H1 (cell line): Measurements from ENCODE around the gene RASD2. TPM values are rescaled to one million over a fixed set of nuclear protein-coding genes. Genes with fewer than 3 reads are reported as not detected.

Experiments
- CTCF ChIA-PET: fragments of 300-600 bp; sonication (Branson Sonifier 250); formaldehyde crosslinking; loops from one replicate; lab custom pipeline; 2021; ENCODE audit not compliant: partially characterized antibody; lab: Charles Lee
- POLR2A ChIA-PET: fragments of 300-600 bp; sonication (Branson Sonifier 250); formaldehyde crosslinking; loops from one replicate; lab custom pipeline; 2021; ENCODE audit warnings: inconsistent platforms; ENCODE audit not compliant: partially characterized antibody; lab: Charles Lee
- DNase-seq, 2 experiments: peaks; one replicate each; pipeline versions ENCODE4 v3.0.0 to v3.0.0-alpha.2; 2010 to 2022; ENCODE audit warnings: low spot score in 2 of 2, low read depth in 1 of 2, mixed read lengths in 1 of 2
- FAIRE-seq: peaks from 2 replicates; lab custom pipeline; 2011; peaks lifted over from hg19 to GRCh38; lab: Jason Lieb, UNC
- H2AFZ ChIP-seq: 2 replicates; pipeline ENCODE4 v1.8.1; 2012; ENCODE audit warnings: low read length, inconsistent platforms
- H2AK5ac ChIP-seq: 2 replicates; pipeline ENCODE4 v1.6.1; 2013; ENCODE audit warnings: low read depth, low read length
- H2BK120ac ChIP-seq: replicated peaks from 2 replicates; pipeline ENCODE3; 2013; ENCODE audit warnings: low read depth, low read length, inconsistent platforms
- H2BK12ac ChIP-seq: 2 replicates; pipeline ENCODE4 v1.6.1; 2013; ENCODE audit warnings: low read depth, low read length
- H2BK15ac ChIP-seq: 2 replicates; pipeline ENCODE4 v1.6.1; 2013; ENCODE audit warnings: low read length
- H2BK20ac ChIP-seq: 2 replicates; pipeline ENCODE4 v1.6.1; 2013; ENCODE audit warnings: low read length
- H2BK5ac ChIP-seq: 2 replicates; pipeline ENCODE4 v1.6.1; 2013; ENCODE audit warnings: low read depth, low read length
- H3K14ac ChIP-seq: 2 replicates; pipeline ENCODE4 v1.6.1; 2013; ENCODE audit warnings: inconsistent platforms; ENCODE audit not compliant: insufficient read length
- H3K18ac ChIP-seq: 2 replicates; pipeline ENCODE4 v1.6.1; 2013; ENCODE audit warnings: low read length; ENCODE audit errors: extremely low read depth
- H3K23ac ChIP-seq: 2 replicates; pipeline ENCODE4 v1.6.1; 2013; ENCODE audit warnings: inconsistent platforms; ENCODE audit not compliant: insufficient read length
- H3K23me2 ChIP-seq: 2 replicates; pipeline ENCODE4 v1.6.1; 2013; ENCODE audit warnings: low read depth, low read length
- H3K27ac ChIP-seq: 2 replicates; pipeline ENCODE4 v1.6.1; 2011; ENCODE audit warnings: low read depth, low read length, inconsistent platforms
- H3K27me3 ChIP-seq, 4 experiments: replicated peaks in 1 of 4; 1 replicate in 1 of 4; 2 replicates in 3 of 4; pipeline versions ENCODE4 v1.6.1 to v1.8.1; 2011 to 2013; ENCODE audit warnings: low read length in 3 of 4, mild to moderate bottlenecking in 3 of 4, inconsistent platforms in 2 of 4, mixed read lengths in 2 of 4, moderate library complexity in 1 of 4; ENCODE audit not compliant: control insufficient read depth in 3 of 4, insufficient read depth in 3 of 4; ENCODE audit errors: extremely low read depth in 1 of 4
- H3K36me3 ChIP-seq, 4 experiments: 2 replicates each; pipeline versions ENCODE4 v1.6.1 to v1.8.1; 2011 to 2013; ENCODE audit warnings: mild to moderate bottlenecking in 4 of 4, low read length in 3 of 4, moderate library complexity in 2 of 4, control low read depth in 1 of 4, inconsistent platforms in 1 of 4; ENCODE audit not compliant: insufficient read depth in 4 of 4, control insufficient read depth in 2 of 4
- H3K4ac ChIP-seq: replicated peaks from 2 replicates; pipeline ENCODE3; 2013; ENCODE audit warnings: low read length, low read depth, mixed read lengths, inconsistent platforms; ENCODE audit not compliant: insufficient read length
- H3K4me1 ChIP-seq, 4 experiments: replicated peaks in 1 of 4; 1 replicate in 1 of 4; 2 replicates in 3 of 4; pipeline versions ENCODE4 v1.6.1 to v1.8.1; 2011 to 2013; ENCODE audit warnings: low read length in 3 of 4, inconsistent platforms in 2 of 4, mixed read lengths in 1 of 4; ENCODE audit not compliant: insufficient read depth in 4 of 4, control insufficient read depth in 3 of 4
- H3K4me2 ChIP-seq, 2 experiments: 2 replicates each; pipeline versions ENCODE4 v1.6.1 to v1.8.1; 2011 to 2013; ENCODE audit warnings: low read depth in 2 of 2, low read length in 2 of 2, control low read depth in 1 of 2, inconsistent platforms in 1 of 2, mild to moderate bottlenecking in 1 of 2; ENCODE audit not compliant: insufficient read depth in 1 of 2
- H3K4me3 ChIP-seq, 4 experiments: fragments of 200-600, 300-600 bp in 1 of 4; sonication (generic), shearing (Covaris generic), sonication (Bioruptor Twin) in 1 of 4; 2 replicates each; pipeline versions ENCODE4 v1.5.1 to v1.8.1; 2011 to 2016; ENCODE audit warnings: low read length in 4 of 4, low read depth in 3 of 4, control low read depth in 2 of 4, inconsistent platforms in 2 of 4, mild to moderate bottlenecking in 2 of 4, mixed read lengths in 1 of 4, moderate library complexity in 1 of 4; ENCODE audit not compliant: insufficient read depth in 2 of 4; ENCODE audit errors: extremely low read depth in 1 of 4
- H3K56ac ChIP-seq: replicated peaks from 2 replicates; pipeline ENCODE3; 2013; ENCODE audit warnings: low read depth, mild to moderate bottlenecking, mixed read lengths, low read length, inconsistent platforms; ENCODE audit not compliant: insufficient read length
- H3K79me1 ChIP-seq: 2 replicates; pipeline ENCODE4 v1.6.1; 2013; ENCODE audit warnings: low read depth, low read length, control low read depth
- H3K79me2 ChIP-seq, 2 experiments: 2 replicates each; pipeline versions ENCODE4 v1.6.1 to v1.8.1; 2012 to 2013; ENCODE audit warnings: low read length in 2 of 2, mild to moderate bottlenecking in 2 of 2, inconsistent platforms in 1 of 2; ENCODE audit not compliant: insufficient read depth in 2 of 2, control insufficient read depth in 1 of 2
- H3K9ac ChIP-seq, 4 experiments: replicated peaks in 1 of 4; 1 replicate in 1 of 4; 2 replicates in 3 of 4; pipeline versions ENCODE4 v1.6.1 to v1.8.1; 2011 to 2013; ENCODE audit warnings: low read depth in 3 of 4, low read length in 3 of 4, control low read depth in 2 of 4, mild to moderate bottlenecking in 2 of 4, moderate library complexity in 2 of 4, inconsistent platforms in 1 of 4; ENCODE audit errors: extremely low read depth in 1 of 4
- H3K9me3 ChIP-seq, 2 experiments: 2 replicates each; pipeline versions ENCODE4 v1.6.1 to v1.8.1; 2012 to 2013; ENCODE audit warnings: mild to moderate bottlenecking in 2 of 2, moderate library complexity in 2 of 2, control low read depth in 1 of 2, inconsistent platforms in 1 of 2, low read depth in 1 of 2, low read length in 1 of 2, mixed read lengths in 1 of 2; ENCODE audit not compliant: insufficient read depth in 2 of 2
- H4K20me1 ChIP-seq, 2 experiments: replicated peaks in 1 of 2; 2 replicates each; pipeline versions ENCODE3 to v1.8.1; 2011 to 2013; ENCODE audit warnings: inconsistent platforms in 2 of 2, low read length in 2 of 2, mild to moderate bottlenecking in 1 of 2; ENCODE audit not compliant: insufficient read depth in 2 of 2, control insufficient read depth in 1 of 2
- H4K5ac ChIP-seq: 2 replicates; pipeline ENCODE4 v1.6.1; 2013; ENCODE audit warnings: low read length, low read depth, mixed read lengths, inconsistent platforms; ENCODE audit not compliant: insufficient read length
- H4K8ac ChIP-seq: 2 replicates; pipeline ENCODE4 v1.8.0; 2013; ENCODE audit warnings: mild to moderate bottlenecking, moderate library complexity, low read length, inconsistent platforms; ENCODE audit not compliant: insufficient read depth; ENCODE audit errors: extremely low read depth
- H4K91ac ChIP-seq: replicated peaks from 2 replicates; pipeline ENCODE3; 2013; ENCODE audit warnings: low read length, mixed read lengths, inconsistent platforms; ENCODE audit not compliant: insufficient read length
- ATF3 ChIP-seq: IDR thresholded peaks from 2 replicates; pipeline ENCODE4 v1.6.1; 2011; ENCODE audit warnings: low read depth, mild to moderate bottlenecking, low read length; ENCODE audit not compliant: insufficient read depth
- GTF2F1 ChIP-seq: IDR thresholded peaks from 2 replicates; pipeline ENCODE4 v1.6.1; 2012; ENCODE audit warnings: low read depth, low read length, improper control_type of control experiment, borderline replicate concordance
- WGBS, 2 experiments: shearing (Covaris generic) in 1 of 2; methylation state at CpG; one replicate each; pipeline versions ENCODE4 v1.1.6 to v1.1.7; 2013 to 2015; ENCODE audit warnings: low lambda C conversion rate in 2 of 2, mixed read lengths in 2 of 2, inconsistent platforms in 1 of 2, low coverage in 1 of 2, missing lambda C conversion rate in 1 of 2; ENCODE audit not compliant: insufficient replicate concordance in 2 of 2, insufficient coverage in 1 of 2, insufficient read length in 1 of 2; ENCODE audit errors: extremely low coverage in 1 of 2, missing lambda C conversion rate in 1 of 2; 5-methylcytosine and 5-hydroxymethylcytosine counted together
- polyA plus RNA-seq, 7 experiments: library from polyadenylated mRNA; depleted of rRNA in 3 of 7; stranded (reverse) in 5 of 7; unstranded in 2 of 7; fragments of >200 nt in 5 of 7; fragments of 200-250 nt in 2 of 7; gene quantifications; 1 replicate in 5 of 7; 2 replicates in 1 of 7; 4 replicates in 1 of 7; pipeline versions ENCODE4 v1.2.1 to v1.2.3, GENCODE V29; 2011 to 2013; ENCODE audit warnings: missing spikeins in 2 of 7, mixed read lengths in 2 of 7
- total RNA-seq: library from RNA; stranded (reverse); fragmentation: NEBNext Ultra II Directional; extraction: Animal tissue kit (Norgen Biotek cat#: 25700); gene quantifications from 2 replicates; pipeline ENCODE4 v1.2.1, GENCODE V29; 2021

Gene RASD2
- total and polyA plus RNA-seq, 2 of the 8 experiments (the other 6 are each of a cell fraction or from before 2014, with no cell fraction given), result 1.9 to 5.1 TPM

- Histone ChIP-seq H4K20me1 (no peaks in the 10 kb centered on the region), H4K91ac (no peak overlapping the region), H3K36me3 (no peaks in the 10 kb centered on the region), H2BK12ac (no peak overlapping the region), H2BK5ac (no peak overlapping the region), H3K4ac (no peak overlapping the region), H3K9ac (no peak overlapping the region), H2BK15ac (no peak overlapping the region), H3K27me3 (no peaks in the 10 kb centered on the region), H2AFZ (no peak overlapping the region), H4K5ac (no peak overlapping the region), H2BK20ac (no peak overlapping the region), H3K27ac (no peak overlapping the region), H4K8ac (no peak overlapping the region), H3K4me2 (no peak overlapping the region), H3K23me2 (no peaks in the 10 kb centered on the region), H2BK120ac (no peak overlapping the region), H3K4me1 (peaks cover 2 to 3% (median 3%) of the 10 kb centered on the region in 4 experiments; a peak in 5 of 7 replicates), H3K56ac (no peak overlapping the region), H3K23ac (no peak overlapping the region), H3K14ac (no peak overlapping the region), H3K79me2 (no peaks in the 10 kb centered on the region), H3K9me3 (no peaks in the 10 kb centered on the region), H3K79me1 (no peaks in the 10 kb centered on the region), H3K4me3 (no peak overlapping the region), H3K18ac (no peak overlapping the region), H2AK5ac (no peak overlapping the region)
- 92% methylated on average over 7 of the region's 7 CpGs; no CpG with 5 or more reads in 1 of the 2 experiments for WGBS, 2 experiments
- no peak for FAIRE-seq
- no peak for TF ChIP-seq ATF3
- TF ChIP-seq GTF2F1, result no peak
- DNase-seq, result no peak
- ChIA-PET POLR2A (no interaction called here), CTCF (interaction anchor here (1.1 kb wide), 1 partner anchor 12 kb away, joined by 4 read pairs; no protein-coding TSS in a partner anchor)
These were observed 35.0 kb upstream of the RASD2 start for GRCh38 chr22:35505399-35506258.
